GM23338 (cell line): ENCODE results near the gene MESP2.

Experiments used
- CREB1 ChIP-seq: fragments of 250-450 bp; sonication (Bioruptor Pico); IDR thresholded peaks from 2 replicates; pipeline ENCODE4 v1.5.0; 2020; ENCODE audit warnings: low read depth, mild to moderate bottlenecking, moderate library complexity
- ETS1 ChIP-seq: IDR thresholded peaks from 2 replicates; pipeline ENCODE4 v1.6.1; 2016; ENCODE audit warnings: antibody characterized with exemption
- EZH2 ChIP-seq: fragments of 200-600 bp; sonication (generic); IDR thresholded peaks from one replicate; pipeline ENCODE4 v1.8.0; 2017; ENCODE audit warnings: antibody characterized with exemption, mild to moderate bottlenecking, low read depth; ENCODE audit not compliant: unreplicated experiment
- EZH2phosphoT487 ChIP-seq: fragments of 200-600 bp; sonication (generic); IDR thresholded peaks from one replicate; pipeline ENCODE4 v1.8.1; 2018; ENCODE audit warnings: antibody characterized with exemption; ENCODE audit not compliant: unreplicated experiment
- JUNB ChIP-seq: IDR thresholded peaks from one replicate; pipeline ENCODE4 v1.6.1; 2016; ENCODE audit warnings: antibody characterized with exemption; ENCODE audit not compliant: unreplicated experiment
- NANOG ChIP-seq: IDR thresholded peaks from 2 replicates; pipeline ENCODE4 v1.6.1; 2016; ENCODE audit warnings: antibody characterized with exemption, borderline replicate concordance
- POLR2AphosphoS5 ChIP-seq: IDR thresholded peaks from 2 replicates; pipeline ENCODE4 v1.6.1; 2016; ENCODE audit warnings: antibody characterized with exemption, low read depth
- STAT1 ChIP-seq: IDR thresholded peaks from one replicate; pipeline ENCODE4 v1.6.1; 2016; ENCODE audit warnings: antibody characterized with exemption; ENCODE audit not compliant: unreplicated experiment
- ZNF114 ChIP-seq: fragments of 250-450 bp; sonication (Bioruptor Pico); IDR thresholded peaks from 2 replicates; pipeline ENCODE4 v1.5.0; 2020; ENCODE audit warnings: mild to moderate bottlenecking, moderate library complexity
- ZNF331 ChIP-seq: fragments of 250-450 bp; sonication (Bioruptor Pico); IDR thresholded peaks from 2 replicates; pipeline ENCODE4 v1.5.0; 2020; ENCODE audit warnings: low read depth, mild to moderate bottlenecking, moderate library complexity
- TF ChIP-seq, protein P1 (sequence below), 2 experiments: fragments of 200-600 bp in 1 of 2; sonication (generic) in 1 of 2; conservative IDR thresholded peaks; 2 replicates each; pipeline versions ENCODE4 v1.5.1 to v1.6.1; 2016 to 2017; ENCODE audit warnings: antibody characterized with exemption in 2 of 2, low read depth in 2 of 2, mild to moderate bottlenecking in 2 of 2, moderate library complexity in 1 of 2
- TF ChIP-seq, protein P2 (sequence below): IDR thresholded peaks from one replicate; pipeline ENCODE4 v1.6.1; 2018; ENCODE audit warnings: antibody characterized with exemption; ENCODE audit not compliant: unreplicated experiment
- TF ChIP-seq, protein P3 (sequence below): fragments of 250-450 bp; sonication (Bioruptor Pico); IDR thresholded peaks from 2 replicates; pipeline ENCODE4 v1.5.0; 2020; ENCODE audit warnings: mild to moderate bottlenecking, moderate library complexity

DNA sequence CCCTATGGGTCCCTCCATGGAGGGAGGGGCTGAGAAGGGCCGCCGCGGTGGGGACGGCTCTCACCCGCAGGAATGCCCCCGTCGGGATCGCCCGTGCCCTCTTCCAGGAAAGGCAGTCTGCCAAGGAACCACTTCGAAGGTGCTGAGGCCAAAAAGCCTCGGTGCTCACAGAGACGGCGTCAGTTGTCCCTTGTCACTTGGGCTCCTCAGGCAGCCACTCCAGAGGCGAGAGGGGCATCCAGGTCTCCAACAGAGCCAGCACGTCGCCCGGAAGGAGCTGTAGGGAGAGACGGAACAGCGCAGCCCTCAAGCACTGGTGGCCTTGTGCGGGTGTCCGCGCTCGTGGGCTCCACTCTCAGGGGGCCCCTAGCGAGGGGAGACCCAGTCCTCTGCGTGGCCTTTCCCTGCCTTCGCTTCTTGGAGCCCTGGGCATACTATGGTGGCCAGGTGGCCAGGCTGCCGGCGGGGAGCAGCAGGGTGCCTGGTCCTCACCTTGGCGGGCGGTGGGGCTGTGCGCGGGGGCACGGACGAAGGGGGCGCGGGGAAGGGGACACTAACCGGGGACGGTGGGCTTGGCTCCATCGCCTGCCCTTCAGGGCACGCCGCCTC lies 26.1 kb upstream of the MESP2 start:
- TF ChIP-seq, protein P1, sequence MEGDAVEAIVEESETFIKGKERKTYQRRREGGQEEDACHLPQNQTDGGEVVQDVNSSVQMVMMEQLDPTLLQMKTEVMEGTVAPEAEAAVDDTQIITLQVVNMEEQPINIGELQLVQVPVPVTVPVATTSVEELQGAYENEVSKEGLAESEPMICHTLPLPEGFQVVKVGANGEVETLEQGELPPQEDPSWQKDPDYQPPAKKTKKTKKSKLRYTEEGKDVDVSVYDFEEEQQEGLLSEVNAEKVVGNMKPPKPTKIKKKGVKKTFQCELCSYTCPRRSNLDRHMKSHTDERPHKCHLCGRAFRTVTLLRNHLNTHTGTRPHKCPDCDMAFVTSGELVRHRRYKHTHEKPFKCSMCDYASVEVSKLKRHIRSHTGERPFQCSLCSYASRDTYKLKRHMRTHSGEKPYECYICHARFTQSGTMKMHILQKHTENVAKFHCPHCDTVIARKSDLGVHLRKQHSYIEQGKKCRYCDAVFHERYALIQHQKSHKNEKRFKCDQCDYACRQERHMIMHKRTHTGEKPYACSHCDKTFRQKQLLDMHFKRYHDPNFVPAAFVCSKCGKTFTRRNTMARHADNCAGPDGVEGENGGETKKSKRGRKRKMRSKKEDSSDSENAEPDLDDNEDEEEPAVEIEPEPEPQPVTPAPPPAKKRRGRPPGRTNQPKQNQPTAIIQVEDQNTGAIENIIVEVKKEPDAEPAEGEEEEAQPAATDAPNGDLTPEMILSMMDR (conservative IDR thresholded peaks at IDR 0.05; ENCODE audit: low read depth in 2 of 2) = no peak
- TF ChIP-seq EZH2 (no peak), JUNB (no peak), EZH2phosphoT487 (no peak), CREB1 (no peak), POLR2AphosphoS5 (no peak), NANOG (no peak), ZNF331 (CRISPR knock-in tag) (no peak), ETS1 (no peak), ZNF114 (CRISPR knock-in tag) (no peak), STAT1 (no peak)
- TF ChIP-seq, protein P2, sequence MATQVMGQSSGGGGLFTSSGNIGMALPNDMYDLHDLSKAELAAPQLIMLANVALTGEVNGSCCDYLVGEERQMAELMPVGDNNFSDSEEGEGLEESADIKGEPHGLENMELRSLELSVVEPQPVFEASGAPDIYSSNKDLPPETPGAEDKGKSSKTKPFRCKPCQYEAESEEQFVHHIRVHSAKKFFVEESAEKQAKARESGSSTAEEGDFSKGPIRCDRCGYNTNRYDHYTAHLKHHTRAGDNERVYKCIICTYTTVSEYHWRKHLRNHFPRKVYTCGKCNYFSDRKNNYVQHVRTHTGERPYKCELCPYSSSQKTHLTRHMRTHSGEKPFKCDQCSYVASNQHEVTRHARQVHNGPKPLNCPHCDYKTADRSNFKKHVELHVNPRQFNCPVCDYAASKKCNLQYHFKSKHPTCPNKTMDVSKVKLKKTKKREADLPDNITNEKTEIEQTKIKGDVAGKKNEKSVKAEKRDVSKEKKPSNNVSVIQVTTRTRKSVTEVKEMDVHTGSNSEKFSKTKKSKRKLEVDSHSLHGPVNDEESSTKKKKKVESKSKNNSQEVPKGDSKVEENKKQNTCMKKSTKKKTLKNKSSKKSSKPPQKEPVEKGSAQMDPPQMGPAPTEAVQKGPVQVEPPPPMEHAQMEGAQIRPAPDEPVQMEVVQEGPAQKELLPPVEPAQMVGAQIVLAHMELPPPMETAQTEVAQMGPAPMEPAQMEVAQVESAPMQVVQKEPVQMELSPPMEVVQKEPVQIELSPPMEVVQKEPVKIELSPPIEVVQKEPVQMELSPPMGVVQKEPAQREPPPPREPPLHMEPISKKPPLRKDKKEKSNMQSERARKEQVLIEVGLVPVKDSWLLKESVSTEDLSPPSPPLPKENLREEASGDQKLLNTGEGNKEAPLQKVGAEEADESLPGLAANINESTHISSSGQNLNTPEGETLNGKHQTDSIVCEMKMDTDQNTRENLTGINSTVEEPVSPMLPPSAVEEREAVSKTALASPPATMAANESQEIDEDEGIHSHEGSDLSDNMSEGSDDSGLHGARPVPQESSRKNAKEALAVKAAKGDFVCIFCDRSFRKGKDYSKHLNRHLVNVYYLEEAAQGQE = no peak
- TF ChIP-seq, protein P3, sequence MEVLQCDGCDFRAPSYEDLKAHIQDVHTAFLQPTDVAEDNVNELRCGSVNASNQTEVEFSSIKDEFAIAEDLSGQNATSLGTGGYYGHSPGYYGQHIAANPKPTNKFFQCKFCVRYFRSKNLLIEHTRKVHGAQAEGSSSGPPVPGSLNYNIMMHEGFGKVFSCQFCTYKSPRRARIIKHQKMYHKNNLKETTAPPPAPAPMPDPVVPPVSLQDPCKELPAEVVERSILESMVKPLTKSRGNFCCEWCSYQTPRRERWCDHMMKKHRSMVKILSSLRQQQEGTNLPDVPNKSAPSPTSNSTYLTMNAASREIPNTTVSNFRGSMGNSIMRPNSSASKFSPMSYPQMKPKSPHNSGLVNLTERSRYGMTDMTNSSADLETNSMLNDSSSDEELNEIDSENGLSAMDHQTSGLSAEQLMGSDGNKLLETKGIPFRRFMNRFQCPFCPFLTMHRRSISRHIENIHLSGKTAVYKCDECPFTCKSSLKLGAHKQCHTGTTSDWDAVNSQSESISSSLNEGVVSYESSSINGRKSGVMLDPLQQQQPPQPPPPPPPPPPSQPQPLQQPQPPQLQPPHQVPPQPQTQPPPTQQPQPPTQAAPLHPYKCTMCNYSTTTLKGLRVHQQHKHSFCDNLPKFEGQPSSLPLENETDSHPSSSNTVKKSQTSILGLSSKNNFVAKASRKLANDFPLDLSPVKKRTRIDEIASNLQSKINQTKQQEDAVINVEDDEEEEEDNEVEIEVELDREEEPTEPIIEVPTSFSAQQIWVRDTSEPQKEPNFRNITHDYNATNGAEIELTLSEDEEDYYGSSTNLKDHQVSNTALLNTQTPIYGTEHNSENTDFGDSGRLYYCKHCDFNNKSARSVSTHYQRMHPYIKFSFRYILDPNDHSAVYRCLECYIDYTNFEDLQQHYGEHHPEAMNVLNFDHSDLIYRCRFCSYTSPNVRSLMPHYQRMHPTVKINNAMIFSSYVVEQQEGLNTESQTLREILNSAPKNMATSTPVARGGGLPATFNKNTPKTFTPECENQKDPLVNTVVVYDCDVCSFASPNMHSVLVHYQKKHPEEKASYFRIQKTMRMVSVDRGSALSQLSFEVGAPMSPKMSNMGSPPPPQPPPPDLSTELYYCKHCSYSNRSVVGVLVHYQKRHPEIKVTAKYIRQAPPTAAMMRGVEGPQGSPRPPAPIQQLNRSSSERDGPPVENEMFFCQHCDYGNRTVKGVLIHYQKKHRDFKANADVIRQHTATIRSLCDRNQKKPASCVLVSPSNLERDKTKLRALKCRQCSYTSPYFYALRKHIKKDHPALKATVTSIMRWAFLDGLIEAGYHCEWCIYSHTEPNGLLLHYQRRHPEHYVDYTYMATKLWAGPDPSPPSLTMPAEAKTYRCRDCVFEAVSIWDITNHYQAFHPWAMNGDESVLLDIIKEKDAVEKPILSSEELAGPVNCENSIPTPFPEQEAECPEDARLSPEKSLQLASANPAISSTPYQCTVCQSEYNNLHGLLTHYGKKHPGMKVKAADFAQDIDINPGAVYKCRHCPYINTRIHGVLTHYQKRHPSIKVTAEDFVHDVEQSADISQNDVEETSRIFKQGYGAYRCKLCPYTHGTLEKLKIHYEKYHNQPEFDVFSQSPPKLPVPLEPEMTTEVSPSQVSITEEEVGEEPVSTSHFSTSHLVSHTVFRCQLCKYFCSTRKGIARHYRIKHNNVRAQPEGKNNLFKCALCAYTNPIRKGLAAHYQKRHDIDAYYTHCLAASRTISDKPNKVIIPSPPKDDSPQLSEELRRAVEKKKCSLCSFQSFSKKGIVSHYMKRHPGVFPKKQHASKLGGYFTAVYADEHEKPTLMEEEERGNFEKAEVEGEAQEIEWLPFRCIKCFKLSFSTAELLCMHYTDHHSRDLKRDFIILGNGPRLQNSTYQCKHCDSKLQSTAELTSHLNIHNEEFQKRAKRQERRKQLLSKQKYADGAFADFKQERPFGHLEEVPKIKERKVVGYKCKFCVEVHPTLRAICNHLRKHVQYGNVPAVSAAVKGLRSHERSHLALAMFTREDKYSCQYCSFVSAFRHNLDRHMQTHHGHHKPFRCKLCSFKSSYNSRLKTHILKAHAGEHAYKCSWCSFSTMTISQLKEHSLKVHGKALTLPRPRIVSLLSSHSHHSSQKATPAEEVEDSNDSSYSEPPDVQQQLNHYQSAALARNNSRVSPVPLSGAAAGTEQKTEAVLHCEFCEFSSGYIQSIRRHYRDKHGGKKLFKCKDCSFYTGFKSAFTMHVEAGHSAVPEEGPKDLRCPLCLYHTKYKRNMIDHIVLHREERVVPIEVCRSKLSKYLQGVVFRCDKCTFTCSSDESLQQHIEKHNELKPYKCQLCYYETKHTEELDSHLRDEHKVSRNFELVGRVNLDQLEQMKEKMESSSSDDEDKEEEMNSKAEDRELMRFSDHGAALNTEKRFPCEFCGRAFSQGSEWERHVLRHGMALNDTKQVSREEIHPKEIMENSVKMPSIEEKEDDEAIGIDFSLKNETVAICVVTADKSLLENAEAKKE = no peak
